ENCODE measurements around the gene CACNA2D3.

CACNA2D3 gene

GRCh38 chr3:54983266-54984099, 861.1 kb downstream of the CACNA2D3 start:
- no peak for TF ChIP-seq CTCF (IDR thresholded peaks at IDR 0.05)

- TF ChIP-seq CTCF (IDR thresholded peaks at IDR 0.05): no peak
Observed at GRCh38 chr3:54985856-54986255, 863.5 kb downstream of the CACNA2D3 start.

GRCh38 chr3:54986294-54986693, 863.9 kb downstream of the CACNA2D3 start:
- TF ChIP-seq CTCF (IDR thresholded peaks at IDR 0.05): no peak

GRCh38 chr3:54987719-54988118, 865.4 kb downstream of the CACNA2D3 start:
- TF ChIP-seq CTCF (IDR thresholded peaks at IDR 0.05): no peak

GRCh38 chr3:54988302-54988837, 866.0 kb downstream of the CACNA2D3 start:
- TF ChIP-seq CTCF (IDR thresholded peaks at IDR 0.05): no peak

GRCh38 chr3:54988838-54989630, 866.7 kb downstream of the CACNA2D3 start:
- TF ChIP-seq CTCF (IDR thresholded peaks at IDR 0.05): no peak

- no peak for TF ChIP-seq CTCF (IDR thresholded peaks at IDR 0.05)
Observed at GRCh38 chr3:54994111-54994513, 871.8 kb downstream of the CACNA2D3 start.

Data from LNCAP (cell line).